WTC11 (cell line): Measurements from ENCODE around the gene NTN4. TPM values are rescaled to one million over a fixed set of nuclear protein-coding genes. Genes with fewer than 3 reads are reported as not detected.

Experiments
- ATAC-seq: fragments of 200-7000 bp; cut with Tn5 transposase; 2 replicates; pipeline ENCODE4 v1.10.0; 2021; ENCODE audit warnings: mild to moderate bottlenecking, moderate library complexity
- CTCF ChIA-PET: fragments of 300-600 bp; sonication (Branson Sonifier 250); formaldehyde crosslinking; loops from one replicate; lab custom pipeline; 2021; ENCODE audit warnings: antibody characterized with exemption; lab: Charles Lee
- POLR2A ChIA-PET: fragments of 350-600 bp; sonication (Branson Sonifier 250); formaldehyde crosslinking; loops from one replicate; lab custom pipeline; 2021; ENCODE audit warnings: antibody characterized with exemption; lab: Charles Lee
- DNase-seq: peaks from one replicate; pipeline ENCODE4 v3.0.0; 2021; ENCODE audit warnings: low spot score
- H3K27ac Mint-ChIP-seq: 2 replicates; pipeline ENCODE4 v1.8.0; 2021; ENCODE audit warnings: mixed read lengths
- H3K27me3 Mint-ChIP-seq: 2 replicates; pipeline ENCODE4 v1.8.0; 2021; ENCODE audit warnings: low read depth, mild to moderate bottlenecking, moderate library complexity, mixed read lengths
- H3K36me3 Mint-ChIP-seq: 2 replicates; pipeline ENCODE4 v1.8.0; 2021; ENCODE audit warnings: mixed read lengths
- H3K4me1 Mint-ChIP-seq: 2 replicates; pipeline ENCODE4 v1.8.0; 2022; ENCODE audit warnings: mixed read lengths
- H3K4me3 Mint-ChIP-seq: 2 replicates; pipeline ENCODE4 v1.8.0; 2021; ENCODE audit warnings: mild to moderate bottlenecking, moderate library complexity, mixed read lengths
- H3K9me3 Mint-ChIP-seq: 2 replicates; pipeline ENCODE4 v1.8.0; 2021; ENCODE audit warnings: mixed read lengths
- ATF2 ChIP-seq: sonication (generic); formaldehyde crosslinking; IDR thresholded peaks from 2 replicates; pipeline ENCODE4 v1.8.1; 2022; ENCODE audit warnings: low read depth, missing genetic modification reagents, borderline replicate concordance
- CDX4 ChIP-seq: fragments of 250-450 bp; sonication (Bioruptor Pico); IDR thresholded peaks from 2 replicates; pipeline ENCODE4 v1.9.0; 2021; ENCODE audit warnings: moderate library complexity, mild to moderate bottlenecking, inconsistent platforms, borderline replicate concordance
- E2F1 ChIP-seq: sonication (generic); formaldehyde crosslinking; IDR thresholded peaks from 2 replicates; pipeline ENCODE4 v1.8.0; 2022; ENCODE audit warnings: mild to moderate bottlenecking, missing genetic modification reagents
- ETV6 ChIP-seq: sonication (generic); formaldehyde crosslinking; IDR thresholded peaks from 2 replicates; pipeline ENCODE4 v1.8.1; 2022; ENCODE audit warnings: mild to moderate bottlenecking, missing genetic modification reagents
- GABPB1 ChIP-seq: sonication (generic); formaldehyde crosslinking; IDR thresholded peaks from 2 replicates; pipeline ENCODE4 v1.8.1; 2023; ENCODE audit warnings: mild to moderate bottlenecking, missing genetic modification reagents
- GRHL2 ChIP-seq: fragments of 250-450 bp; sonication (Bioruptor Pico); IDR thresholded peaks from 2 replicates; pipeline ENCODE4 v1.8.0; 2022; ENCODE audit warnings: mild to moderate bottlenecking, moderate library complexity; ENCODE audit not compliant: insufficient replicate concordance, severe bottlenecking
- IRF2 ChIP-seq: sonication (generic); formaldehyde crosslinking; IDR thresholded peaks from 2 replicates; pipeline ENCODE4 v1.8.0; 2022; ENCODE audit warnings: low read depth, missing genetic modification reagents, borderline replicate concordance
- JUN ChIP-seq: sonication (generic); formaldehyde crosslinking; IDR thresholded peaks from 2 replicates; pipeline ENCODE4 v1.8.0; 2023; ENCODE audit warnings: mild to moderate bottlenecking, missing genetic modification reagents
- MLX ChIP-seq: sonication (generic); formaldehyde crosslinking; IDR thresholded peaks from 2 replicates; pipeline ENCODE4 v1.8.1; 2023; ENCODE audit warnings: mild to moderate bottlenecking, missing genetic modification reagents, moderate library complexity
- MYBL2 ChIP-seq: sonication (generic); formaldehyde crosslinking; IDR thresholded peaks from 2 replicates; pipeline ENCODE4 v1.8.1; 2023; ENCODE audit warnings: mild to moderate bottlenecking, moderate library complexity, missing genetic modification reagents
- PREB ChIP-seq: sonication (generic); formaldehyde crosslinking; IDR thresholded peaks from 2 replicates; pipeline ENCODE4 v1.8.1; 2022; ENCODE audit warnings: mild to moderate bottlenecking, missing genetic modification reagents, moderate library complexity, borderline replicate concordance
- SMAD3 ChIP-seq: sonication (generic); formaldehyde crosslinking; IDR thresholded peaks from 2 replicates; pipeline ENCODE4 v1.8.0; 2022; ENCODE audit warnings: missing genetic modification reagents, mild to moderate bottlenecking, borderline replicate concordance
- ZNF219 ChIP-seq: sonication (generic); formaldehyde crosslinking; IDR thresholded peaks from 2 replicates; pipeline ENCODE4 v1.8.0; 2023; ENCODE audit warnings: missing genetic modification reagents, mild to moderate bottlenecking, borderline replicate concordance
- ZNF263 ChIP-seq: sonication (generic); formaldehyde crosslinking; IDR thresholded peaks from 2 replicates; pipeline ENCODE4 v1.8.1; 2022; ENCODE audit warnings: low read depth, mild to moderate bottlenecking, moderate library complexity, missing genetic modification reagents
- ZNF317 ChIP-seq: sonication (generic); formaldehyde crosslinking; IDR thresholded peaks from 2 replicates; pipeline ENCODE4 v1.8.1; 2023; ENCODE audit warnings: low read depth, mild to moderate bottlenecking, moderate library complexity, missing genetic modification reagents, borderline replicate concordance
- ZNF532 ChIP-seq: fragments of 250-450 bp; sonication (Bioruptor Pico); IDR thresholded peaks from 2 replicates; pipeline ENCODE4 v1.9.0; 2021; ENCODE audit warnings: mild to moderate bottlenecking, borderline replicate concordance
- ZNF671 ChIP-seq: fragments of 250-450 bp; sonication (Bioruptor Pico); IDR thresholded peaks from 2 replicates; pipeline ENCODE4 v1.8.0; 2021; ENCODE audit warnings: mild to moderate bottlenecking
- total RNA-seq: library from RNA; stranded (reverse); gene quantifications from 3 replicates; pipeline ENCODE4 v1.2.3, GENCODE V29; 2021

The NTN4 gene
- total RNA-seq, 1 experiment from 2014 or later: 2.7 TPM

GRCh38 chr12:95646781-95647190, 143.8 kb downstream of the NTN4 start (continued):
- no peak for TF ChIP-seq E2F1
- no peak for TF ChIP-seq ZNF219 (CRISPR knock-in tag)
- TF ChIP-seq, all 79 proteins: peak for 0

- H3K27ac Mint-ChIP-seq: no peak overlapping the region
- POLR2A ChIA-PET: no interaction called here
- TF ChIP-seq ZNF671 (no peak), MLX (CRISPR knock-in tag) (no peak), ZNF532 (CRISPR knock-in tag) (no peak)
- H3K9me3 Mint-ChIP-seq: peaks cover 11% of the 10 kb centered on the region
- ATAC-seq (no peak), DNase-seq (no peak)
- peaks cover 13% of the 10 kb centered on the region for H3K36me3 Mint-ChIP-seq
- peaks cover 8% of the 10 kb centered on the region; the same call in 1 of the 2 replicates for H3K4me1 Mint-ChIP-seq
- no peaks in the 10 kb centered on the region for H3K27me3 Mint-ChIP-seq
- H3K4me3 Mint-ChIP-seq: no peak overlapping the region
- CTCF ChIA-PET: no interaction called here
These were observed 147.3 kb downstream of the NTN4 start for GRCh38 chr12:95643256-95643655.

GRCh38 chr12:95642583-95642982, 148.0 kb downstream of the NTN4 start:
- H3K9me3 Mint-ChIP-seq: peaks cover 11% of the 10 kb centered on the region
- H3K27me3 Mint-ChIP-seq: no peaks in the 10 kb centered on the region
- H3K27ac Mint-ChIP-seq: no peak overlapping the region
- CTCF ChIA-PET: interaction anchor here (0.7 kb wide), 1 partner anchor 19 kb away, joined by 5 read pairs; no protein-coding TSS in a partner anchor
- no peak for TF ChIP-seq ETV6 (CRISPR knock-in tag)
- TF ChIP-seq MLX (CRISPR knock-in tag): no peak
- no peak for TF ChIP-seq CDX4
- no peak for TF ChIP-seq IRF2 (CRISPR knock-in tag)
- TF ChIP-seq, all 79 proteins: peak for 0
- H3K4me1 Mint-ChIP-seq: peaks cover 8% of the 10 kb centered on the region; the same call in 1 of the 2 replicates
- no peak for ATAC-seq
- peaks cover 13% of the 10 kb centered on the region for H3K36me3 Mint-ChIP-seq
- POLR2A ChIA-PET: no interaction called here
- H3K4me3 Mint-ChIP-seq: no peak overlapping the region
- DNase-seq: no peak

- POLR2A ChIA-PET: no interaction called here
- CTCF ChIA-PET: no interaction called here
- ATAC-seq: no peak
- H3K4me3 Mint-ChIP-seq: no peak overlapping the region
- H3K4me1 Mint-ChIP-seq: no peaks in the 10 kb centered on the region
- no peaks in the 10 kb centered on the region for H3K27me3 Mint-ChIP-seq
- peaks cover 14% of the 10 kb centered on the region for H3K9me3 Mint-ChIP-seq
- no peak for TF ChIP-seq GRHL2 (CRISPR knock-in tag)
- no peak for TF ChIP-seq ZNF317 (CRISPR knock-in tag)
- TF ChIP-seq ATF2 (CRISPR knock-in tag): no peak
- no peak for TF ChIP-seq MYBL2 (CRISPR knock-in tag)
- TF ChIP-seq SMAD3 (CRISPR knock-in tag): no peak
- TF ChIP-seq GABPB1: no peak
- TF ChIP-seq ZNF263: no peak
- TF ChIP-seq PREB: no peak
- no peak for TF ChIP-seq JUN (CRISPR knock-in tag)
- no peak overlapping the region for H3K27ac Mint-ChIP-seq
- peaks cover 13% of the 10 kb centered on the region for H3K36me3 Mint-ChIP-seq
- no peak for DNase-seq
These were observed 149.1 kb downstream of the NTN4 start for GRCh38 chr12:95641299-95641952.
